Bronchial smooth muscle cell (primary cell): ENCODE measurements around the gene ATP6V1G1. TPM values are rescaled to one million over a fixed set of nuclear protein-coding genes. Genes with fewer than 3 reads are reported as not detected.

ENCODE experiments used
- total RNA-seq: library from RNA; depleted of rRNA; stranded (reverse); fragments of >200 nt; gene quantifications from 2 replicates; pipeline ENCODE4 v1.2.1, GENCODE V29; 2014

Gene ATP6V1G1
- total RNA-seq: 48.5 and 100 TPM in 2 replicates

DNA sequence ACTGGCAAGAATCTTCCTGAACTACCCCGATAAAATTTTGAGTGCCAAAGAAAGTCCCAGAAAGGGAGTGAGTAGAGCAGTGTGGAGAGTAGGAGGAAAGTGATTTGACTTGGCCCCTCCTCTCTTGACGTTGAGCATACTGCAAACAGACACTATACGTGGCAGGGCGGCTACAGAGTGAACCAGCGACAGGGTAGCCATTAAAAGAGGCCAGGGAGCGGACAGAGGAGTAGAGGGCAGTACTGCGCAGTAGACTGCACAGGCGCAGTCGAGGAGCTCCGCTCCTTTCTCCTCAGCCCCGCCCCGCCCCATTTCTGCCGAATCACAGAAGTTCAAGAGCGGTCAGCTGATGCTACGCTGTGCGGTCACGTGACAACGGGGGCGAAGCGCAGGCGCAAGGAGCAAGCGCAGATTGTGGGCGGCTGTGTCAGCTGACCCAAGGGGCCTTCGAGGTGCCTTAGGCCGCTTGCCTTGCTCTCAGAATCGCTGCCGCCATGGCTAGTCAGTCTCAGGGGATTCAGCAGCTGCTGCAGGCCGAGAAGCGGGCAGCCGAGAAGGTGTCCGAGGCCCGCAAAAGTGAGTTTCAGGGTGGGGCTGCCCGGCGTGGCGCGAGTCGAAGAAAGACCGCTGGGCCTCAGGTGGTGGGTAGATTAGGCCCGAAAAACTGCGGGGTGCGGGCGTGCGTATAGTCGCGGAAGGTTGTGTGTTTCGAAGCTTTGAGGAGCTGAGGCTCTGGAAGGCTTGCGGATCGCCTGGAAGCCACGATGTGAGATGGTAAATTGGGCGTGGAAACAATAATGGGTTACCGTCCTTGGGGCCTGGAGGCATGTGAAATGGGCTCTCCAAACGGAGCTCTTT lies at the start of gene ATP6V1G1:
Gene ATP6V1G1, plus strand, starts transcription at position 425 of the 858 bp plus-strand sequence. Its CDS starts 70 bp downstream, at position 495.

Other genes with a start within 250 kb of the ATP6V1G1 start
- 4.3 and 7.6 TPM in 2 replicates for gene AKNA, start 199.8 kb upstream of the ATP6V1G1 start, total RNA-seq
- gene WHRN, start 82.3 kb upstream of the ATP6V1G1 start, total RNA-seq: 1.4 and 1.5 TPM in 2 replicates
- 1.7 and 2.8 TPM in 2 replicates for gene TMEM268, start 23.5 kb downstream of the ATP6V1G1 start, total RNA-seq
- not detected in 2 replicates for gene TEX53, start 70.0 kb downstream of the ATP6V1G1 start, total RNA-seq
- gene TEX48, start 94.4 kb downstream of the ATP6V1G1 start, total RNA-seq: not detected in 2 replicates
- gene TNFSF15, start 218.3 kb downstream of the ATP6V1G1 start, total RNA-seq: 0.09 and 0.16 TPM in 2 replicates